GM13976 (cell line): Measurements from ENCODE around the gene TACO1.

Experiments used
- DNase-seq: peaks from one replicate; pipeline ENCODE4 v3.0.0; 2012; ENCODE audit warnings: low spot score
- in situ Hi-C: fragments of 300-500 bp; cut with MboI; formaldehyde crosslinking; loops from one replicate; pipeline ENCODE4 v1.12.0; 2022; ENCODE audit warnings: low sequenced_read_pairs, mixed read lengths, inconsistent platforms; ENCODE audit not compliant: unreplicated experiment
- TF ChIP-seq, protein P1 (sequence below): IDR thresholded peaks from 2 replicates; pipeline ENCODE4 v1.5.1; 2012; ENCODE audit warnings: borderline replicate concordance, mild to moderate bottlenecking; ENCODE audit not compliant: insufficient read depth; ENCODE audit errors: extremely low read depth, missing control alignments, control extremely low read depth

The TACO1 gene

DNA sequence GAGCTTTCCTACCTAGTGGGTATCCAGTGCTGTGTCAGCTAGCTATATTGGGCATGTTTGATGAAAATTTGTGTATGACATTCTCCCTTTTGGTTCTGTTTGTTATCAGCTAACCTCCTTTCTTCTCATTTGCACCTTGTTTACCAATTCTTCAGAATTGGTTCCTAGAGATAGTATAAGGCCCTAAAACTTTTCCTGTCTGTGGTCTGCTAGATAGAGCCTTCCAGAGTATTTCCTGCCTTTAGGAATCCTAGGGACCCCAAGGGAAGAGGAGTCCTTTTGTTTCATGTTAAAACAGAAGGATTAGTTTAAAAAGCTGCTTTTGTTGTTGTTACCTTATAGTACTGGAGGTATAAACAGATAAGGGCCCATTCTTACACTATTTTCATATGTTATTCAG, 33.0 kb downstream of the TACO1 start:
- in situ Hi-C loops = no loop called here
- TF ChIP-seq, protein P1, sequence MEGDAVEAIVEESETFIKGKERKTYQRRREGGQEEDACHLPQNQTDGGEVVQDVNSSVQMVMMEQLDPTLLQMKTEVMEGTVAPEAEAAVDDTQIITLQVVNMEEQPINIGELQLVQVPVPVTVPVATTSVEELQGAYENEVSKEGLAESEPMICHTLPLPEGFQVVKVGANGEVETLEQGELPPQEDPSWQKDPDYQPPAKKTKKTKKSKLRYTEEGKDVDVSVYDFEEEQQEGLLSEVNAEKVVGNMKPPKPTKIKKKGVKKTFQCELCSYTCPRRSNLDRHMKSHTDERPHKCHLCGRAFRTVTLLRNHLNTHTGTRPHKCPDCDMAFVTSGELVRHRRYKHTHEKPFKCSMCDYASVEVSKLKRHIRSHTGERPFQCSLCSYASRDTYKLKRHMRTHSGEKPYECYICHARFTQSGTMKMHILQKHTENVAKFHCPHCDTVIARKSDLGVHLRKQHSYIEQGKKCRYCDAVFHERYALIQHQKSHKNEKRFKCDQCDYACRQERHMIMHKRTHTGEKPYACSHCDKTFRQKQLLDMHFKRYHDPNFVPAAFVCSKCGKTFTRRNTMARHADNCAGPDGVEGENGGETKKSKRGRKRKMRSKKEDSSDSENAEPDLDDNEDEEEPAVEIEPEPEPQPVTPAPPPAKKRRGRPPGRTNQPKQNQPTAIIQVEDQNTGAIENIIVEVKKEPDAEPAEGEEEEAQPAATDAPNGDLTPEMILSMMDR = no peak
- DNase-seq = no peak

DNA sequence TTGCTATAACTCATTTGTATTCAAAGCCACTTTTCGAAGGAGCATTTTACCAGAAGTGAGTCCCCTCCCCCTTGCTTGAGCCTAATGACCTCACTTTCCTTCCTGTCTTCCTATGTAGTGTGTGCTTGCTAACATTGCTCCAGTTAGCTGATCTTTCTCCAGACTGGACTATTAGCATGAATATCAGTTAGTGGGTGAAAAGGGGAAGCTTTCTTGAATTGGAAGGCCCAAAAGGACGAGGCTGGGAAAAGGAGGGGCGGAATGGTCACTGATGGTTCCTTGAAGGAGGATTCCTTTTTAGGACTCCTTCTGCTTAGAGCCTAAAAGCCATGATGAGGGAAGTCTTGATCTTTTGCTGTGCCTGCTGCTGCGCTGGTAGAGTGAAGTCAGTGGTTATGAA, 33.5 kb downstream of the TACO1 start:
- no peak for DNase-seq
- in situ Hi-C loops = no loop called here
- TF ChIP-seq, protein P1 = no peak

DNA sequence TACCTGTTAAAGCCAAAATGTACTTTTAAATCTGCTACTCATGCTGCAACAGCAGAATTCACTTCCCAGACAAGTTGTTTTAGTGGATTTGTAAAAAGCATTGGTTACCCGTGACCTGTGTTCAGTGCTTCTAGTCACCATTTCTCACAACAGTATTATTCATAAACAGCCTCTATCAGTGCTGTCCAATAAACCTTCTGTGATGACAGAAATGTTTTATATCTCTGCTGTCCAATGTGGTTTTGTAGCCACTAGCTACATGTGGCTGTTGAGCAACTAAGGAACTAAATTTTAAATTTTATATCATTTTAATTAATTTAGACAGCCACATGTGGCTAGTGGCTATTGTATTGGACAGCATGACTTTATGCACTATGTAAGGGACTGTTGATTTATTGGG, 34.1 kb downstream of the TACO1 start:
- TF ChIP-seq, protein P1 = no peak
- in situ Hi-C loops = no loop called here
- DNase-seq = no peak

DNA sequence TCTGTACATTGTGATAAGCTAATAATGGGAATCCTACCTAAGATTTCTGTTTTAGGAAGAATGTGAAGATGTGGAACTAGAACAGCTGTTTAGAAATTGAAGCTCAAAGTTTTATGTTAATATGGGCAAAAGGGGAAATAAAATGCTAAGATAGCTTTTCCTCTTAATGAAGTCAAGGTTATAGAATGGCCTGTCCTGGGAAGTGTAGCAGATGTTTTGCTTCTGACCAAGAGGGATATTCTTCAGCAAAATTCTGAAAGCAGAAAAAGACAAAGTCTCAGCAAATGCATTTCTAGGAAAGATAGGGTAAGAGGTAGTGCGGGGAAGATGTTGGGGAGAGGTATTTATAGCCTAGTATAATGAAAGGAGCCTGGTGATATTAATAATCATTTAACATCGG, 34.6 kb downstream of the TACO1 start:
- TF ChIP-seq, protein P1 = no peak
- in situ Hi-C loops = no loop called here
- DNase-seq = no peak

DNA sequence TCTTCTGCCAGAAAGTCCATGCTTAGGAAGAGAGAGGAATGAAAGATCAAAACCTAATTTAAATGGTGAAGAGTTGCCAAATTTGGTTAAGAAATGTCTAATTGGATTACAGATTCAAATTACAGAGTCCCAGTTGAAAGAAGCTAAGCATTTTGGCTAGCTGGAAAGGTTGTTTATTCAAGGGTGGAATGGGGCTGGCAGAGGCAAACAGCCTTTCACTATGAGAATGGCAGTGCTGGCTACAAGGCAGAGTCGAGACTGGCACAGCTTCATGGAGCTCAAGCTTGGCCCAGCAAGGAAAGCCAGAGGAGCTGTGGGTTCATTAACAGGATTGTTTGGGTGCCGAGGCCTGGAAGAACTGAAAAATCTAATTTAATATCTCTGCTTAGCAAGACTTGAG, 35.1 kb downstream of the TACO1 start:
- DNase-seq = no peak
- in situ Hi-C loops = no loop called here
- TF ChIP-seq, protein P1 = no peak

DNA sequence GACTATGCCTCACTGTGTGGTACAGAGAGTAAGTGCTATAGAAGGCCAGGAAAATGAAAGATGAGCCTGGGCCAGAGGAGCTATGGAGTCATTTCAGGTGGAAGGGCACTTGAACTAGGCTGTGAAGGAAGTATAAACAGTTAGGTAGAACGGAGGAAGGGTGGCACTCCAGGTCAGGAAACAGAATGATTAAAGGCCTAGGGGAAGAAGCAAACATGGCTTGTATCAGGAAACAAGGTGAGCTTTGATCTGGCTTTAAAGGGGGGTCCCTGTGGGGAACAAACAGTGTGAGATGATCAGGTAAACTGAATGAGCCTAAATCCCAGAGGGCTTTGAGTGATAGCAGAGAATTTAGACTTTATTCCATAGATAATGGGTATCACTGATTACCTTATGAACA, 38.4 kb downstream of the TACO1 start:
- in situ Hi-C loops = no loop called here
- TF ChIP-seq, protein P1 = no peak
- DNase-seq = no peak

DNA sequence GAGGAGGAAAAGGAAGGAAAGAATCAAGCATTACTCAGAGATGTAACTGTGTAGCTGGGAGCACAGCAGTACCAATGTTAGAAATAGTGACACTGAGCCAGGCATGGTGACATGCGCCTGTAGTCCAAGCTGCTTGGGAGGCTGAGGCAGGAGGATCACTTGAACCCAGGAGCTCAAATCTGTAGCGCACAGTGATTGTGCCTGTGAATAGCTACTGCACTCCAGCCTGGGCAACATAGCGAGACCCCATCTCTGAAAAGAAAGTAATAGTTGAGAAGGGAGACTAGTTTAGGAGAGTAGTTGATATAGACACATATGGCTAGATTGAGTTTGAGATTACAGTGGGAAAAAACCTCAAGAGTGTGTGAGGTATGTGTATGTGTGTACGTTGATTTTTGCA, 39.3 kb downstream of the TACO1 start:
- TF ChIP-seq, protein P1 = no peak
- in situ Hi-C loops = no loop called here
- no peak for DNase-seq
